Peyer's patch (tissue), 4 donors: ENCODE measurements around the gene YIF1A.

ENCODE experiments used
- CTCF ChIP-seq, 6 experiments: fragments of 450-650 bp in 4 of 6; fragments of 200-600 bp in 2 of 6; sonication (generic) in 1 of 6; IDR thresholded peaks; one replicate each; pipeline ENCODE4 v1.5.1; 2017 to 2019; ENCODE audit warnings: antibody characterized with exemption in 6 of 6, mild to moderate bottlenecking in 3 of 6, moderate library complexity in 1 of 6
- POLR2A ChIP-seq, 2 donors: fragments of 450-650 bp; IDR thresholded peaks; one replicate each; pipeline ENCODE4 v1.5.1; 2017; ENCODE audit warnings: antibody characterized with exemption in 2 of 2, mild to moderate bottlenecking in 2 of 2, moderate library complexity in 2 of 2

GRCh38 chr11:66237867-66238266 is 51.1 kb downstream of the YIF1A start:
- TF ChIP-seq CTCF (IDR thresholded peaks at IDR 0.05), result no peak
- no peak for TF ChIP-seq POLR2A (IDR thresholded peaks at IDR 0.05)
